Erythroblast (primary cell): ENCODE results near the gene SLC15A5.

Experiments used
- GATA1 ChIP-seq: IDR thresholded peaks from 2 replicates; pipeline ENCODE4 v1.6.1; 2011; ENCODE audit warnings: low read depth, mild to moderate bottlenecking, control low read depth, low read length, moderate library complexity
- POLR2A ChIP-seq: IDR thresholded peaks from 2 replicates; pipeline ENCODE4 v1.6.1; 2011; ENCODE audit warnings: mild to moderate bottlenecking, low read length

GRCh38 chr12:16154990-16155389, 122.5 kb downstream of the SLC15A5 start:
- TF ChIP-seq POLR2A (no peak), GATA1 (no peak)
